IMR-90 (cell line): Measurements from ENCODE around the gene KRT34. TPM values are rescaled to one million over a fixed set of nuclear protein-coding genes. Genes with fewer than 3 reads are reported as not detected.
A peak's percentile ranks its signal among the peaks of the same experiment; 100 is the strongest.

Experiments used
- ATAC-seq: fragments of 200-7000 bp; cut with Tn5 transposase; 2 replicates; pipeline ENCODE4 v1.9.1; 2020; ENCODE audit warnings: low read depth, mild to moderate bottlenecking, moderate library complexity
- BruUV-seq: library from RNA; stranded (reverse); fragments of 400-500 nt; replicated peaks from 2 replicates; lab custom pipeline; 2021; lab: Mats Ljungman, UMichigan
- CTCF ChIA-PET: fragments of 300-600 bp; formaldehyde crosslinking; extraction: SDS; loops from one replicate; lab custom pipeline; 2021; ENCODE audit warnings: antibody characterized with exemption; lab: Yijun Ruan, JAX
- POLR2A ChIA-PET: fragments of 300-600 bp; sonication (Branson Sonifier 250); formaldehyde crosslinking; loops from one replicate; lab custom pipeline; 2022; ENCODE audit warnings: antibody characterized with exemption; ENCODE audit not compliant: unreplicated experiment; lab: Charles Lee
- DNase-seq: peaks from one replicate; pipeline ENCODE4 v3.0.0; 2013
- H2AFZ ChIP-seq: replicated peaks from 2 replicates; pipeline ENCODE3; 2013; ENCODE audit warnings: low read length, mild to moderate bottlenecking; ENCODE audit not compliant: poor library complexity
- H2AK5ac ChIP-seq: 2 replicates; pipeline ENCODE4 v1.6.1; 2013; ENCODE audit warnings: low read depth, low read length, inconsistent platforms
- H2AK9ac ChIP-seq: replicated peaks from 2 replicates; pipeline ENCODE3; 2013; ENCODE audit warnings: mild to moderate bottlenecking, low read depth, low read length, moderate library complexity; ENCODE audit not compliant: poor library complexity
- H2BK120ac ChIP-seq: 2 replicates; pipeline ENCODE4 v1.6.1; 2013; ENCODE audit warnings: low read depth, low read length, inconsistent platforms
- H2BK15ac ChIP-seq: 3 replicates; pipeline ENCODE4 v1.6.1; 2013; ENCODE audit warnings: low read depth, low read length, inconsistent platforms
- H2BK20ac ChIP-seq: 2 replicates; pipeline ENCODE4 v1.6.1; 2013; ENCODE audit warnings: low read depth, mild to moderate bottlenecking, inconsistent platforms, low read length, moderate library complexity
- H2BK5ac ChIP-seq: 2 replicates; pipeline ENCODE4 v1.6.1; 2013; ENCODE audit warnings: mild to moderate bottlenecking, low read depth, low read length, inconsistent platforms; ENCODE audit not compliant: poor library complexity, severe bottlenecking
- H3K14ac ChIP-seq: replicated peaks from 2 replicates; pipeline ENCODE4 v1.6.1; 2013; ENCODE audit warnings: low read depth, low read length, inconsistent platforms
- H3K18ac ChIP-seq: 2 replicates; pipeline ENCODE4 v1.6.1; 2013; ENCODE audit warnings: low read depth, low read length, control low read depth
- H3K23ac ChIP-seq: 2 replicates; pipeline ENCODE4 v1.6.1; 2013; ENCODE audit warnings: low read depth, low read length, inconsistent platforms
- H3K27ac ChIP-seq: 2 replicates; pipeline ENCODE4 v1.5.1; 2013; ENCODE audit warnings: mild to moderate bottlenecking, control low read depth, low read length; ENCODE audit not compliant: insufficient read depth
- H3K27me3 ChIP-seq: 2 replicates; pipeline ENCODE4 v1.6.1; 2013; ENCODE audit warnings: low read length; ENCODE audit not compliant: control insufficient read depth, insufficient read depth
- H3K36me3 ChIP-seq: 2 replicates; pipeline ENCODE4 v1.6.1; 2013; ENCODE audit warnings: low read length, mixed read lengths; ENCODE audit not compliant: control insufficient read depth, insufficient read depth
- H3K4ac ChIP-seq: 2 replicates; pipeline ENCODE4 v1.6.1; 2013; ENCODE audit warnings: low read depth, low read length, inconsistent platforms
- H3K4me1 ChIP-seq: 2 replicates; pipeline ENCODE4 v1.6.1; 2013; ENCODE audit warnings: low read length, mixed read lengths; ENCODE audit not compliant: control insufficient read depth, insufficient read depth
- H3K4me2 ChIP-seq: 2 replicates; pipeline ENCODE4 v1.6.1; 2013; ENCODE audit warnings: low read depth, mild to moderate bottlenecking, control low read depth, low read length, moderate library complexity
- H3K4me3 ChIP-seq: 2 replicates; pipeline ENCODE4 v1.5.1; 2013; ENCODE audit warnings: low read depth, mild to moderate bottlenecking, control low read depth, low read length, moderate library complexity; ENCODE audit not compliant: insufficient read depth
- H3K56ac ChIP-seq: 2 replicates; pipeline ENCODE4 v1.6.1; 2013; ENCODE audit warnings: low read length, inconsistent platforms; ENCODE audit not compliant: insufficient read depth; ENCODE audit errors: extremely low read depth
- H3K79me1 ChIP-seq, 2 experiments: 2 replicates each; pipeline ENCODE4 v1.6.1; 2013; ENCODE audit warnings: low read length in 2 of 2, inconsistent platforms in 1 of 2, low read depth in 1 of 2
- H3K9ac ChIP-seq: 2 replicates; pipeline ENCODE4 v1.6.1; 2013; ENCODE audit warnings: low read depth, low read length, control low read depth
- H3K9me1 ChIP-seq: 2 replicates; pipeline ENCODE4 v1.6.1; 2013; ENCODE audit warnings: low read length, inconsistent platforms; ENCODE audit not compliant: insufficient read depth
- H3K9me3 ChIP-seq: 2 replicates; pipeline ENCODE4 v1.6.1; 2013; ENCODE audit warnings: low read length; ENCODE audit not compliant: control insufficient read depth, insufficient read depth
- H4K20me1 ChIP-seq: 2 replicates; pipeline ENCODE4 v1.6.1; 2013; ENCODE audit warnings: low read length, inconsistent platforms; ENCODE audit not compliant: insufficient read depth
- H4K5ac ChIP-seq: 2 replicates; pipeline ENCODE4 v1.6.1; 2013; ENCODE audit warnings: mild to moderate bottlenecking, low read depth, low read length, control low read depth
- H4K8ac ChIP-seq, 2 experiments: 2 replicates each; pipeline ENCODE4 v1.6.1; 2013; ENCODE audit warnings: low read depth in 2 of 2, low read length in 2 of 2, control low read depth in 1 of 2, inconsistent platforms in 1 of 2
- H4K91ac ChIP-seq: 2 replicates; pipeline ENCODE4 v1.6.1; 2013; ENCODE audit warnings: low read depth, low read length, inconsistent platforms; ENCODE audit not compliant: insufficient read depth
- BHLHE40 ChIP-seq: fragments of 150-350 bp; IDR thresholded peaks from 2 replicates; pipeline ENCODE4 v1.6.1; 2016; ENCODE audit warnings: mild to moderate bottlenecking, low read depth, low read length
- CEBPB ChIP-seq: IDR thresholded peaks from 2 replicates; pipeline ENCODE4 v1.6.1; 2012; ENCODE audit warnings: low read depth, low read length, improper control_type of control experiment
- CHD1 ChIP-seq: IDR thresholded peaks from 2 replicates; pipeline ENCODE4 v1.6.1; 2012; ENCODE audit warnings: low read depth, low read length, improper control_type of control experiment
- CTCF ChIP-seq: conservative IDR thresholded peaks from 2 replicates; pipeline ENCODE4 v1.5.1; 2012; ENCODE audit warnings: mild to moderate bottlenecking, low read depth, low read length, improper control_type of control experiment
- MAFK ChIP-seq: IDR thresholded peaks from 2 replicates; pipeline ENCODE4 v1.6.1; 2012; ENCODE audit warnings: low read depth, low read length, improper control_type of control experiment
- MAZ ChIP-seq: IDR thresholded peaks from 2 replicates; pipeline ENCODE4 v1.6.1; 2012; ENCODE audit warnings: low read depth, mild to moderate bottlenecking, low read length, improper control_type of control experiment, moderate library complexity, borderline replicate concordance
- NFE2L2 ChIP-seq: fragments of 150-350 bp; IDR thresholded peaks from 2 replicates; pipeline ENCODE4 v1.6.1; 2016; ENCODE audit warnings: low read depth, mild to moderate bottlenecking, low read length
- POLR2A ChIP-seq: IDR thresholded peaks from 2 replicates; pipeline ENCODE4 v1.6.1; 2012; ENCODE audit warnings: mild to moderate bottlenecking, low read depth, low read length
- RAD21 ChIP-seq: IDR thresholded peaks from 2 replicates; pipeline ENCODE4 v1.6.1; 2012; ENCODE audit warnings: low read length, improper control_type of control experiment
- RCOR1 ChIP-seq: IDR thresholded peaks from 2 replicates; pipeline ENCODE4 v1.6.1; 2012; ENCODE audit warnings: mild to moderate bottlenecking, low read length, improper control_type of control experiment; ENCODE audit not compliant: insufficient replicate concordance
- RFX5 ChIP-seq: IDR thresholded peaks from 2 replicates; pipeline ENCODE4 v1.8.0; 2012; ENCODE audit warnings: low read depth, mild to moderate bottlenecking, low read length, moderate library complexity
- SMC3 ChIP-seq: fragments of 150-350 bp; IDR thresholded peaks from 2 replicates; pipeline ENCODE4 v1.6.1; 2016; ENCODE audit warnings: low read depth, mild to moderate bottlenecking, antibody characterized with exemption, low read length, moderate library complexity
- WGBS, 2 experiments: methylation state at CpG; one replicate each; pipeline versions ENCODE4 v1.1.5 to v1.1.7; 2013; ENCODE audit warnings: missing lambda C conversion rate in 2 of 2; ENCODE audit not compliant: insufficient read length in 1 of 2; ENCODE audit errors: extremely low coverage in 2 of 2; 5-methylcytosine and 5-hydroxymethylcytosine counted together
- dilution Hi-C: fragments of 300-500 bp; cut with HindIII; formaldehyde crosslinking; loops from one replicate; pipeline ENCODE4 v1.14.3; 2018; ENCODE audit warnings: low sequenced_read_pairs; ENCODE audit not compliant: unreplicated experiment
- in situ Hi-C: fragments of 300-500 bp; cut with MboI; formaldehyde crosslinking; loops from 3 replicates; pipeline ENCODE4 v1.14.3; 2019; ENCODE audit warnings: low sequenced_read_pairs, inconsistent platforms, mixed read lengths
- intact Hi-C: fragments of 100-400 bp; cut with micrococcal nuclease; formaldehyde crosslinking; loops from 2 replicates; pipeline ENCODE4 v1.10.0; 2022
- polyA plus RNA-seq, 3 experiments: library from polyadenylated mRNA; depleted of rRNA; stranded (reverse); fragments of >200 nt; gene quantifications; 2 replicates each; pipeline ENCODE4 v1.2.3, GENCODE V29; 2012; ENCODE audit warnings: low replicate concordance in 1 of 3
- total RNA-seq: library from RNA; depleted of rRNA; stranded (reverse); fragments of >200 nt; gene quantifications from 2 replicates; pipeline ENCODE4 v1.2.3, GENCODE V29; 2012
- TF ChIP-seq, protein P1 (sequence below): fragments of 150-350 bp; IDR thresholded peaks from 2 replicates; pipeline ENCODE4 v1.6.1; 2016; ENCODE audit warnings: low read depth, mild to moderate bottlenecking, low read length, moderate library complexity, borderline replicate concordance

Gene KRT34
- total and polyA plus RNA-seq, 2 of the 4 experiments (the other 2 are of a cell fraction), result 3.4 to 3.6 TPM

GRCh38 chr17:41396340-41396739 is 14.2 kb upstream of the KRT34 start:
- POLR2A ChIA-PET, result no interaction called here

More at GRCh38 chr17:41396340-41396739, 14.2 kb upstream of the KRT34 start:
- ATAC-seq, result no peak
- BruUV-seq, result no TSS peak
- Histone ChIP-seq H3K9me1 (no peaks in the 10 kb centered on the region; the same call in 1 of the 2 replicates), H4K20me1 (no peaks in the 10 kb centered on the region), H3K36me3 (no peaks in the 10 kb centered on the region), H3K27ac (no peak overlapping the region), H2BK20ac (no peak overlapping the region), H3K4me3 (no peak overlapping the region), H3K79me1 (no peaks in the 10 kb centered on the region), H3K4me2 (no peak overlapping the region), H3K56ac (no peak overlapping the region), H4K91ac (no peak overlapping the region), H3K4ac (no peak overlapping the region), H2AK5ac (no peak overlapping the region), H3K14ac (no peak overlapping the region), H3K23ac (no peak overlapping the region), H3K9me3 (no peaks in the 10 kb centered on the region), H2AK9ac (no peak overlapping the region), H2AFZ (no peak overlapping the region), H2BK15ac (0 out of 3 replicates have a peak overlapping the region, but pooled peaks have one; percentile 16), H2BK5ac (no peak overlapping the region), H3K18ac (no peak overlapping the region), H3K27me3 (no peaks in the 10 kb centered on the region), H3K4me1 (peaks cover 5% of the 10 kb centered on the region; the same call in 1 of the 2 replicates), H2BK120ac (no peak overlapping the region), H4K8ac (no peak overlapping the region), H4K5ac (no peak overlapping the region), H3K9ac (no peak overlapping the region)
- dilution Hi-C loops (no loop called here), in situ Hi-C loops (no loop called here), intact Hi-C loops (no loop called here)
- WGBS, 2 experiments, result no CpG with 5 or more reads among the region's 7 CpGs
- CTCF ChIA-PET, result no interaction called here
- no peak for TF ChIP-seq NFE2L2
- TF ChIP-seq RAD21, result no peak
- TF ChIP-seq, protein P1, sequence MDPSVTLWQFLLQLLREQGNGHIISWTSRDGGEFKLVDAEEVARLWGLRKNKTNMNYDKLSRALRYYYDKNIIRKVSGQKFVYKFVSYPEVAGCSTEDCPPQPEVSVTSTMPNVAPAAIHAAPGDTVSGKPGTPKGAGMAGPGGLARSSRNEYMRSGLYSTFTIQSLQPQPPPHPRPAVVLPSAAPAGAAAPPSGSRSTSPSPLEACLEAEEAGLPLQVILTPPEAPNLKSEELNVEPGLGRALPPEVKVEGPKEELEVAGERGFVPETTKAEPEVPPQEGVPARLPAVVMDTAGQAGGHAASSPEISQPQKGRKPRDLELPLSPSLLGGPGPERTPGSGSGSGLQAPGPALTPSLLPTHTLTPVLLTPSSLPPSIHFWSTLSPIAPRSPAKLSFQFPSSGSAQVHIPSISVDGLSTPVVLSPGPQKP, result no peak
- no peak for TF ChIP-seq RCOR1
- TF ChIP-seq MAFK, result no peak
- TF ChIP-seq CHD1, result no peak
- TF ChIP-seq CEBPB, result no peak
- TF ChIP-seq MAZ, result no peak
- TF ChIP-seq BHLHE40, result no peak
- TF ChIP-seq POLR2A, result no peak
- no peak for TF ChIP-seq SMC3
- TF ChIP-seq RFX5, result no peak
- TF ChIP-seq CTCF, result no peak
- no peak for DNase-seq
